IMR-90 (cell line): ENCODE data around the gene DBNDD1. TPM values are rescaled to one million over a fixed set of nuclear protein-coding genes. Genes with fewer than 3 reads are reported as not detected.
"Not testable (repeated sequence)": the region's sequence is repeated elsewhere in the genome, so short reads cannot be mapped to it uniquely, and the experiment has no call there.

ENCODE experiments used
- ATAC-seq: fragments of 200-7000 bp; cut with Tn5 transposase; 2 replicates; pipeline ENCODE4 v1.9.1; 2020; ENCODE audit warnings: low read depth, mild to moderate bottlenecking, moderate library complexity
- BruUV-seq: library from RNA; stranded (reverse); fragments of 400-500 nt; replicated peaks from 2 replicates; lab custom pipeline; 2021; lab: Mats Ljungman, UMichigan
- CTCF ChIA-PET: fragments of 300-600 bp; formaldehyde crosslinking; extraction: SDS; loops from one replicate; lab custom pipeline; 2021; ENCODE audit warnings: antibody characterized with exemption; lab: Yijun Ruan, JAX
- POLR2A ChIA-PET: fragments of 300-600 bp; sonication (Branson Sonifier 250); formaldehyde crosslinking; loops from one replicate; lab custom pipeline; 2022; ENCODE audit warnings: antibody characterized with exemption; ENCODE audit not compliant: unreplicated experiment; lab: Charles Lee
- DNase-seq: peaks from one replicate; pipeline ENCODE4 v3.0.0; 2013
- H2AFZ ChIP-seq: replicated peaks from 2 replicates; pipeline ENCODE3; 2013; ENCODE audit warnings: low read length, mild to moderate bottlenecking; ENCODE audit not compliant: poor library complexity
- H2AK5ac ChIP-seq: 2 replicates; pipeline ENCODE4 v1.6.1; 2013; ENCODE audit warnings: low read depth, low read length, inconsistent platforms
- H2AK9ac ChIP-seq: replicated peaks from 2 replicates; pipeline ENCODE3; 2013; ENCODE audit warnings: mild to moderate bottlenecking, low read depth, low read length, moderate library complexity; ENCODE audit not compliant: poor library complexity
- H2BK120ac ChIP-seq: 2 replicates; pipeline ENCODE4 v1.6.1; 2013; ENCODE audit warnings: low read depth, low read length, inconsistent platforms
- H2BK15ac ChIP-seq: 3 replicates; pipeline ENCODE4 v1.6.1; 2013; ENCODE audit warnings: low read depth, low read length, inconsistent platforms
- H2BK20ac ChIP-seq: 2 replicates; pipeline ENCODE4 v1.6.1; 2013; ENCODE audit warnings: low read depth, mild to moderate bottlenecking, inconsistent platforms, low read length, moderate library complexity
- H2BK5ac ChIP-seq: 2 replicates; pipeline ENCODE4 v1.6.1; 2013; ENCODE audit warnings: mild to moderate bottlenecking, low read depth, low read length, inconsistent platforms; ENCODE audit not compliant: poor library complexity, severe bottlenecking
- H3K14ac ChIP-seq: replicated peaks from 2 replicates; pipeline ENCODE4 v1.6.1; 2013; ENCODE audit warnings: low read depth, low read length, inconsistent platforms
- H3K18ac ChIP-seq: 2 replicates; pipeline ENCODE4 v1.6.1; 2013; ENCODE audit warnings: low read depth, low read length, control low read depth
- H3K23ac ChIP-seq: 2 replicates; pipeline ENCODE4 v1.6.1; 2013; ENCODE audit warnings: low read depth, low read length, inconsistent platforms
- H3K27ac ChIP-seq: 2 replicates; pipeline ENCODE4 v1.5.1; 2013; ENCODE audit warnings: mild to moderate bottlenecking, control low read depth, low read length; ENCODE audit not compliant: insufficient read depth
- H3K27me3 ChIP-seq: 2 replicates; pipeline ENCODE4 v1.6.1; 2013; ENCODE audit warnings: low read length; ENCODE audit not compliant: control insufficient read depth, insufficient read depth
- H3K36me3 ChIP-seq: 2 replicates; pipeline ENCODE4 v1.6.1; 2013; ENCODE audit warnings: low read length, mixed read lengths; ENCODE audit not compliant: control insufficient read depth, insufficient read depth
- H3K4ac ChIP-seq: 2 replicates; pipeline ENCODE4 v1.6.1; 2013; ENCODE audit warnings: low read depth, low read length, inconsistent platforms
- H3K4me1 ChIP-seq: 2 replicates; pipeline ENCODE4 v1.6.1; 2013; ENCODE audit warnings: low read length, mixed read lengths; ENCODE audit not compliant: control insufficient read depth, insufficient read depth
- H3K4me2 ChIP-seq: 2 replicates; pipeline ENCODE4 v1.6.1; 2013; ENCODE audit warnings: low read depth, mild to moderate bottlenecking, control low read depth, low read length, moderate library complexity
- H3K4me3 ChIP-seq: 2 replicates; pipeline ENCODE4 v1.5.1; 2013; ENCODE audit warnings: low read depth, mild to moderate bottlenecking, control low read depth, low read length, moderate library complexity; ENCODE audit not compliant: insufficient read depth
- H3K56ac ChIP-seq: 2 replicates; pipeline ENCODE4 v1.6.1; 2013; ENCODE audit warnings: low read length, inconsistent platforms; ENCODE audit not compliant: insufficient read depth; ENCODE audit errors: extremely low read depth
- H3K79me1 ChIP-seq, 2 experiments: 2 replicates each; pipeline ENCODE4 v1.6.1; 2013; ENCODE audit warnings: low read length in 2 of 2, inconsistent platforms in 1 of 2, low read depth in 1 of 2
- H3K9ac ChIP-seq: 2 replicates; pipeline ENCODE4 v1.6.1; 2013; ENCODE audit warnings: low read depth, low read length, control low read depth
- H3K9me1 ChIP-seq: 2 replicates; pipeline ENCODE4 v1.6.1; 2013; ENCODE audit warnings: low read length, inconsistent platforms; ENCODE audit not compliant: insufficient read depth
- H3K9me3 ChIP-seq: 2 replicates; pipeline ENCODE4 v1.6.1; 2013; ENCODE audit warnings: low read length; ENCODE audit not compliant: control insufficient read depth, insufficient read depth
- H4K20me1 ChIP-seq: 2 replicates; pipeline ENCODE4 v1.6.1; 2013; ENCODE audit warnings: low read length, inconsistent platforms; ENCODE audit not compliant: insufficient read depth
- H4K5ac ChIP-seq: 2 replicates; pipeline ENCODE4 v1.6.1; 2013; ENCODE audit warnings: mild to moderate bottlenecking, low read depth, low read length, control low read depth
- H4K8ac ChIP-seq, 2 experiments: 2 replicates each; pipeline ENCODE4 v1.6.1; 2013; ENCODE audit warnings: low read depth in 2 of 2, low read length in 2 of 2, control low read depth in 1 of 2, inconsistent platforms in 1 of 2
- H4K91ac ChIP-seq: 2 replicates; pipeline ENCODE4 v1.6.1; 2013; ENCODE audit warnings: low read depth, low read length, inconsistent platforms; ENCODE audit not compliant: insufficient read depth
- WGBS, 2 experiments: methylation state at CpG; one replicate each; pipeline versions ENCODE4 v1.1.5 to v1.1.7; 2013; ENCODE audit warnings: missing lambda C conversion rate in 2 of 2; ENCODE audit not compliant: insufficient read length in 1 of 2; ENCODE audit errors: extremely low coverage in 2 of 2; 5-methylcytosine and 5-hydroxymethylcytosine counted together
- dilution Hi-C: fragments of 300-500 bp; cut with HindIII; formaldehyde crosslinking; loops from one replicate; pipeline ENCODE4 v1.14.3; 2018; ENCODE audit warnings: low sequenced_read_pairs; ENCODE audit not compliant: unreplicated experiment
- in situ Hi-C: fragments of 300-500 bp; cut with MboI; formaldehyde crosslinking; loops from 3 replicates; pipeline ENCODE4 v1.14.3; 2019; ENCODE audit warnings: low sequenced_read_pairs, inconsistent platforms, mixed read lengths
- intact Hi-C: fragments of 100-400 bp; cut with micrococcal nuclease; formaldehyde crosslinking; loops from 2 replicates; pipeline ENCODE4 v1.10.0; 2022
- polyA plus RNA-seq, 3 experiments: library from polyadenylated mRNA; depleted of rRNA; stranded (reverse); fragments of >200 nt; gene quantifications; 2 replicates each; pipeline ENCODE4 v1.2.3, GENCODE V29; 2012; ENCODE audit warnings: low replicate concordance in 1 of 3
- total RNA-seq: library from RNA; depleted of rRNA; stranded (reverse); fragments of >200 nt; gene quantifications from 2 replicates; pipeline ENCODE4 v1.2.3, GENCODE V29; 2012

The DBNDD1 gene
- total and polyA plus RNA-seq, 2 of the 4 experiments (the other 2 are of a cell fraction): 3.4 to 23.0 TPM

DNA sequence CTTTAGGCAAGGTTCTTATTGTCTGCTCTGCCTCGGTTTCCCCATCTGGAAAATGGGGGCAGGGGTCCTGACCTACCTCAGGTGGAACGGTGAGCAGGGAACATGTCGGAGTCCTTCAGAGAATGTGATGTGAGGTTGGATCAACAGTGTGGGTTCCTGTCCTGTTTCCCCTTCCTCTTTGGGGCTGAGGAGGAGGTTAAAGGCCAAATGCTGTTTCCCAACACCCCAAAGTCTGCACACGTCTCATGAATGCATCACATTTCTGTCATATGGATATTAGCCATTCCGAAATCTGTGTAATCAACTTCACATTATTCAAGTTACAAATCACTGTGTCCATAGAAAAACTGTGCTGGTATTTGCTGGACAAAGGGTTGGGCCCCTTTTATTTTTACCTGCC, 51.8 kb downstream of the DBNDD1 start:
- dilution Hi-C loops, intact Hi-C loops: not testable (repeated sequence)

More for the DNA sequence above, 51.8 kb downstream of the DBNDD1 start:
- H3K9ac ChIP-seq, H2AK5ac ChIP-seq, DNase-seq, in situ Hi-C loops, H2AFZ ChIP-seq, H3K4me1 ChIP-seq, POLR2A ChIA-PET, H3K56ac ChIP-seq, H3K23ac ChIP-seq, H3K14ac ChIP-seq, H4K91ac ChIP-seq, ATAC-seq, H3K27ac ChIP-seq, H3K9me3 ChIP-seq, H3K27me3 ChIP-seq, H2BK120ac ChIP-seq, H2AK9ac ChIP-seq, H2BK20ac ChIP-seq, H3K9me1 ChIP-seq, H4K8ac ChIP-seq, H3K4me3 ChIP-seq, H4K5ac ChIP-seq, CTCF ChIA-PET, BruUV-seq, H4K20me1 ChIP-seq, H3K18ac ChIP-seq, H3K4ac ChIP-seq, H3K4me2 ChIP-seq, H2BK15ac ChIP-seq, H2BK5ac ChIP-seq: not testable (repeated sequence)
- H3K79me1 ChIP-seq: peaks cover 19 to 34% of the 10 kb centered on the region in 2 experiments
- WGBS, 2 experiments: no CpG with 5 or more reads among the region's 5 CpGs
- peaks cover 19% of the 10 kb centered on the region; the same call in 1 of the 2 replicates for H3K36me3 ChIP-seq
